Keratinocyte (primary cell): ENCODE data around the gene GPR137. TPM values are rescaled to one million over a fixed set of nuclear protein-coding genes. Genes with fewer than 3 reads are reported as not detected.

Experiments
- DNase-seq: peaks from one replicate; pipeline ENCODE4 v3.0.0-alpha.2; 2011; ENCODE audit warnings: low read depth, missing footprints, low spot score
- FAIRE-seq: peaks from 2 replicates; lab custom pipeline; 2011; peaks lifted over from hg19 to GRCh38; lab: Jason Lieb, UNC
- H2AFZ ChIP-seq: 2 replicates; pipeline ENCODE4 v1.6.0; 2012; ENCODE audit warnings: low read length, control low read depth, inconsistent platforms; ENCODE audit not compliant: control insufficient read depth
- H3K27ac ChIP-seq: 2 replicates; pipeline ENCODE4 v1.5.1; 2011; ENCODE audit warnings: low read length; ENCODE audit not compliant: control insufficient read depth, insufficient read depth
- H3K27me3 ChIP-seq: 3 replicates; pipeline ENCODE4 v1.6.0; 2011; ENCODE audit warnings: low read length; ENCODE audit not compliant: control insufficient read depth, insufficient read depth; ENCODE audit errors: extremely low read depth
- H3K36me3 ChIP-seq, 2 experiments: 2 replicates in 1 of 2; 3 replicates in 1 of 2; pipeline ENCODE4 v1.5.1; 2011; ENCODE audit warnings: low read length in 2 of 2, mild to moderate bottlenecking in 1 of 2; ENCODE audit not compliant: control insufficient read depth in 2 of 2, insufficient read depth in 2 of 2; ENCODE audit errors: extremely low read depth in 1 of 2
- H3K4me1 ChIP-seq: 3 replicates; pipeline ENCODE4 v1.5.1; 2011; ENCODE audit warnings: low read length; ENCODE audit not compliant: control insufficient read depth, insufficient read depth; ENCODE audit errors: extremely low read depth
- H3K4me2 ChIP-seq: 3 replicates; pipeline ENCODE4 v1.6.0; 2011; ENCODE audit warnings: low read depth, low read length; ENCODE audit not compliant: control insufficient read depth, insufficient read depth; ENCODE audit errors: extremely low read depth
- H3K4me3 ChIP-seq, 3 experiments: fragments of 200-600 bp in 1 of 3; sonication (generic) in 1 of 3; 2 replicates in 2 of 3; 3 replicates in 1 of 3; pipeline ENCODE4 v1.5.1; 2011 to 2016; ENCODE audit warnings: low read length in 3 of 3, mild to moderate bottlenecking in 3 of 3, control low read depth in 2 of 3, inconsistent platforms in 1 of 3, low read depth in 1 of 3, mixed read lengths in 1 of 3, mixed run types in 1 of 3, moderate library complexity in 1 of 3; ENCODE audit not compliant: control insufficient read depth in 2 of 3, insufficient read depth in 2 of 3; ENCODE audit errors: extremely low read depth in 1 of 3
- H3K79me2 ChIP-seq: 2 replicates; pipeline ENCODE4 v1.6.0; 2012; ENCODE audit warnings: low read length; ENCODE audit not compliant: control insufficient read depth, insufficient read depth
- H3K9ac ChIP-seq: 3 replicates; pipeline ENCODE4 v1.6.0; 2011; ENCODE audit warnings: low read length; ENCODE audit not compliant: control insufficient read depth, insufficient read depth; ENCODE audit errors: extremely low read depth
- H3K9me1 ChIP-seq: 3 replicates; pipeline ENCODE4 v1.6.0; 2011; ENCODE audit warnings: low read length; ENCODE audit not compliant: control insufficient read depth, insufficient read depth; ENCODE audit errors: extremely low read depth
- H3K9me3 ChIP-seq: 2 replicates; pipeline ENCODE4 v1.5.1; 2012; ENCODE audit warnings: low read depth, low read length; ENCODE audit not compliant: control insufficient read depth
- H4K20me1 ChIP-seq: 3 replicates; pipeline ENCODE4 v1.6.0; 2011; ENCODE audit warnings: low read length; ENCODE audit not compliant: control insufficient read depth, insufficient read depth; ENCODE audit errors: extremely low read depth
- CTCF ChIP-seq, 3 experiments: IDR thresholded peaks in 1 of 3; conservative IDR thresholded peaks in 1 of 3; optimal IDR thresholded peaks in 1 of 3; 2 replicates in 2 of 3; 3 replicates in 1 of 3; pipeline versions ENCODE3 to v1.5.1; 2011; ENCODE audit warnings: low read length in 3 of 3, mild to moderate bottlenecking in 3 of 3, moderate library complexity in 2 of 3, control low read depth in 1 of 3, inconsistent platforms in 1 of 3; ENCODE audit not compliant: insufficient read depth in 2 of 3; ENCODE audit errors: extremely low read depth in 1 of 3
- EZH2 ChIP-seq: IDR thresholded peaks from one replicate; pipeline ENCODE4 v1.6.1; 2012; ENCODE audit warnings: inconsistent platforms, mild to moderate bottlenecking, low read length, moderate library complexity
- dilution Hi-C: fragments of 300-500 bp; cut with MboI; formaldehyde crosslinking; loops from one replicate; pipeline ENCODE4 v1.7.0; 2020; ENCODE audit warnings: low sequenced_read_pairs; ENCODE audit not compliant: extremely low pct_ligation_motif_present
- polyA plus RNA-seq, 5 experiments: library from polyadenylated mRNA; depleted of rRNA in 3 of 5; stranded (reverse) in 3 of 5; stranded (forward) in 1 of 5; unstranded in 1 of 5; fragments of >200 nt; gene quantifications; 1 replicate in 1 of 5; 2 replicates in 3 of 5; 3 replicates in 1 of 5; pipeline versions ENCODE4 v1.2.1 to v1.2.3, GENCODE V29; 2011 to 2012; ENCODE audit warnings: missing spikeins in 2 of 5, low read depth in 1 of 5, low replicate concordance in 1 of 5

GPR137 gene
- polyA plus RNA-seq, 1 donor (not counting 4 experiments of a cell fraction or from before 2014, with no cell fraction given), result 6.6 TPM

- H3K27me3 ChIP-seq, result no peaks in the 10 kb centered on the region
- H3K9me3 ChIP-seq, result no peaks in the 10 kb centered on the region
- no peak for FAIRE-seq
- peaks cover 9 to 23% of the 10 kb centered on the region in 2 experiments for H3K36me3 ChIP-seq
- H3K79me2 ChIP-seq, result peaks cover 6% of the 10 kb centered on the region
- peaks cover 45% of the 10 kb centered on the region for H3K4me1 ChIP-seq
- no peak overlapping the region for H2AFZ ChIP-seq
- no peak overlapping the region for H3K27ac ChIP-seq
- no peaks in the 10 kb centered on the region for H4K20me1 ChIP-seq
- dilution Hi-C loops, result no loop called here
- TF ChIP-seq EZH2, result no peak
- no peak for TF ChIP-seq CTCF (optimal IDR thresholded peaks at IDR 0.05 in 1 of 3, IDR thresholded peaks at IDR 0.05 in 1 of 3, conservative IDR thresholded peaks at IDR 0.05 in 1 of 3; ENCODE audit: extremely low read depth in 1 of 3, insufficient read depth in 2 of 3, low read length in 3 of 3)
- no peak overlapping the region for H3K4me3 ChIP-seq
- DNase-seq, result no peak
- no peak overlapping the region for H3K9ac ChIP-seq
- no peaks in the 10 kb centered on the region for H3K9me1 ChIP-seq
- no peak overlapping the region for H3K4me2 ChIP-seq
These were observed 47.6 kb upstream of the GPR137 start for GRCh38 chr11:64238076-64238475.

- Histone ChIP-seq H2AFZ (no peak overlapping the region), H3K27ac (no peak overlapping the region), H3K9ac (no peak overlapping the region), H3K4me1 (peaks cover 47% of the 10 kb centered on the region), H3K36me3 (peaks cover 11 to 30% of the 10 kb centered on the region in 2 experiments), H4K20me1 (no peaks in the 10 kb centered on the region), H3K9me1 (no peaks in the 10 kb centered on the region), H3K4me2 (no peak overlapping the region), H3K4me3 (no peak overlapping the region), H3K79me2 (peaks cover 7% of the 10 kb centered on the region), H3K9me3 (no peaks in the 10 kb centered on the region), H3K27me3 (no peaks in the 10 kb centered on the region)
- FAIRE-seq (no peak), DNase-seq (no peak)
- dilution Hi-C loops, result no loop called here
- TF ChIP-seq CTCF (optimal IDR thresholded peaks at IDR 0.05 in 1 of 3, IDR thresholded peaks at IDR 0.05 in 1 of 3, conservative IDR thresholded peaks at IDR 0.05 in 1 of 3; ENCODE audit: extremely low read depth in 1 of 3, insufficient read depth in 2 of 3, low read length in 3 of 3) (no peak), EZH2 (no peak)
These were observed 46.6 kb upstream of the GPR137 start for GRCh38 chr11:64238999-64239398.
